Smooth muscle cell (in vitro differentiated cells): ENCODE data around the gene SPARCL1. TPM values are rescaled to one million over a fixed set of nuclear protein-coding genes. Genes with fewer than 3 reads are reported as not detected.
"Not testable (repeated sequence)": the region's sequence is repeated elsewhere in the genome, so short reads cannot be mapped to it uniquely, and the experiment has no call there.

Source experiments
- DNase-seq: peaks from one replicate; lab custom pipeline; 2025; ENCODE audit not compliant: unreplicated experiment; lab: John Stamatoyannopoulos, UW
- H2AFZ ChIP-seq: fragments of 200-600 bp; sonication (generic); 2 replicates; pipeline ENCODE4 v1.6.0; 2016; ENCODE audit warnings: antibody characterized with exemption, low read depth, mild to moderate bottlenecking
- H3F3A ChIP-seq: fragments of 200-600 bp; sonication (generic); 2 replicates; pipeline ENCODE4 v1.6.0; 2017; ENCODE audit warnings: antibody characterized with exemption, low read depth
- H3K27ac ChIP-seq: fragments of 200-600 bp; sonication (generic); 2 replicates; pipeline ENCODE4 v1.5.1; 2016; ENCODE audit warnings: low read depth, mild to moderate bottlenecking
- H3K27me3 ChIP-seq: fragments of 200-600 bp; sonication (generic); 2 replicates; pipeline ENCODE4 v1.6.1; 2016; ENCODE audit warnings: low read depth, mild to moderate bottlenecking
- H3K36me3 ChIP-seq: fragments of 200-600 bp; sonication (generic); 2 replicates; pipeline ENCODE4 v1.5.1; 2016; ENCODE audit warnings: low read depth
- H3K4me1 ChIP-seq: fragments of 200-600 bp; sonication (generic); 2 replicates; pipeline ENCODE4 v1.5.1; 2016; ENCODE audit warnings: low read depth
- H3K4me2 ChIP-seq: fragments of 200-600 bp; sonication (generic); 2 replicates; pipeline ENCODE4 v1.6.0; 2016; ENCODE audit warnings: mild to moderate bottlenecking
- H3K4me3 ChIP-seq: fragments of 200-600 bp; sonication (generic); 2 replicates; pipeline ENCODE4 v1.5.1; 2016; ENCODE audit warnings: mild to moderate bottlenecking
- H3K79me2 ChIP-seq: fragments of 200-600 bp; sonication (generic); 2 replicates; pipeline ENCODE4 v1.6.0; 2016; ENCODE audit warnings: low read depth, mild to moderate bottlenecking
- H3K9ac ChIP-seq: fragments of 200-600 bp; sonication (generic); 2 replicates; pipeline ENCODE4 v1.6.0; 2016; ENCODE audit warnings: low read depth
- H3K9me3 ChIP-seq: fragments of 200-600 bp; sonication (generic); replicated peaks from 2 replicates; pipeline ENCODE4 v1.5.1; 2016; ENCODE audit warnings: low read depth
- H4K20me1 ChIP-seq: fragments of 200-600 bp; sonication (generic); 2 replicates; pipeline ENCODE4 v1.6.0; 2016; ENCODE audit warnings: low read depth
- WGBS: methylation state at CpG from one replicate; pipeline ENCODE4 v1.1.7; 2016; ENCODE audit warnings: low lambda C conversion rate; 5-methylcytosine and 5-hydroxymethylcytosine counted together
- polyA plus RNA-seq: library from polyadenylated mRNA; unstranded; fragments of >200 nt; fragmentation: Nextera tagmentation; extraction: Ambion mirVana; gene quantifications from 2 replicates; pipeline ENCODE4 v1.2.1, GENCODE V29; 2016
- total RNA-seq: library from RNA; depleted of rRNA; stranded (reverse); fragments of >200 nt; gene quantifications from 2 replicates; pipeline ENCODE4 v1.2.3, GENCODE V29; 2014
- TF ChIP-seq, protein P1 (sequence below): fragments of 200-600 bp; sonication (generic); IDR thresholded peaks from 2 replicates; pipeline ENCODE4 v1.5.1; 2017; ENCODE audit warnings: borderline replicate concordance, mild to moderate bottlenecking, antibody characterized with exemption; ENCODE audit not compliant: insufficient read depth, poor library complexity, severe bottlenecking

The SPARCL1 gene
- total and polyA plus RNA-seq, 2 experiments from 2014 or later, result not detected

GRCh38 chr4:87425711-87426110 is 103.5 kb downstream of the SPARCL1 start:
- TF ChIP-seq, protein P1, sequence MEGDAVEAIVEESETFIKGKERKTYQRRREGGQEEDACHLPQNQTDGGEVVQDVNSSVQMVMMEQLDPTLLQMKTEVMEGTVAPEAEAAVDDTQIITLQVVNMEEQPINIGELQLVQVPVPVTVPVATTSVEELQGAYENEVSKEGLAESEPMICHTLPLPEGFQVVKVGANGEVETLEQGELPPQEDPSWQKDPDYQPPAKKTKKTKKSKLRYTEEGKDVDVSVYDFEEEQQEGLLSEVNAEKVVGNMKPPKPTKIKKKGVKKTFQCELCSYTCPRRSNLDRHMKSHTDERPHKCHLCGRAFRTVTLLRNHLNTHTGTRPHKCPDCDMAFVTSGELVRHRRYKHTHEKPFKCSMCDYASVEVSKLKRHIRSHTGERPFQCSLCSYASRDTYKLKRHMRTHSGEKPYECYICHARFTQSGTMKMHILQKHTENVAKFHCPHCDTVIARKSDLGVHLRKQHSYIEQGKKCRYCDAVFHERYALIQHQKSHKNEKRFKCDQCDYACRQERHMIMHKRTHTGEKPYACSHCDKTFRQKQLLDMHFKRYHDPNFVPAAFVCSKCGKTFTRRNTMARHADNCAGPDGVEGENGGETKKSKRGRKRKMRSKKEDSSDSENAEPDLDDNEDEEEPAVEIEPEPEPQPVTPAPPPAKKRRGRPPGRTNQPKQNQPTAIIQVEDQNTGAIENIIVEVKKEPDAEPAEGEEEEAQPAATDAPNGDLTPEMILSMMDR, result no peak
- H3F3A ChIP-seq, result no peaks in the 10 kb centered on the region
- no peak for DNase-seq
- H3K79me2 ChIP-seq, result peaks cover 56% of the 10 kb centered on the region
- 81% methylated on average over 2 of the region's 2 CpGs for WGBS
- H3K4me1 ChIP-seq, result peaks cover 10% of the 10 kb centered on the region
- H3K27ac ChIP-seq, result no peak overlapping the region
- no peak overlapping the region for H3K4me3 ChIP-seq
- H2AFZ ChIP-seq, result no peak overlapping the region
- H3K9ac ChIP-seq, result no peak overlapping the region
- H3K4me2 ChIP-seq, result no peak overlapping the region
- H3K9me3 ChIP-seq, result no peaks in the 10 kb centered on the region
- no peaks in the 10 kb centered on the region for H3K36me3 ChIP-seq
- H4K20me1 ChIP-seq, result peaks cover 13% of the 10 kb centered on the region
- H3K27me3 ChIP-seq, result no peaks in the 10 kb centered on the region

DNA sequence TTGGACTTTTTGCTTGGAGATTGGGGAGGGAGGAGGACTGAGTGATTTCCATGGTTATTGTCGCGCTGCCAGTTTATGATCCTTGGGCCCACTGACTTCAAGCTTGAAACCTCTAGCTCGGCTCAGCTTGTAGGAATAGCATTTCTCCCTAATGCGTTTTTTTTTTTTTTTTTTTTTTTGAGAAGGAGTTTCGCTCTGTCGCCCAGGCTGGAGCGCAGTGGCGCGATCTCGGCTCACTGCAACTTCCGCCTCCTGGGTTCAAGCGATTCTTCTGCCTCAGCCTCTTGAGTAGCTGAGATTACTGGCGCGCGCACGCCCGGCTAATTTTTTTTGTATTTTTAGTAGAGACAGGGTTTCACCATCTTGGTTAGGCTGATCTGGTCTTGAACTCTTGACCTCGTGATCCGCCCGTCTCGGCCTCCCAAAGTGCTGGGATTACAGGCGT is 105.1 kb downstream of the SPARCL1 start:
- not testable (repeated sequence) for H3K9me3 ChIP-seq, H3K36me3 ChIP-seq, H3K4me1 ChIP-seq, DNase-seq, H4K20me1 ChIP-seq, H3K27me3 ChIP-seq, H2AFZ ChIP-seq, H3F3A ChIP-seq, H3K9ac ChIP-seq, H3K27ac ChIP-seq
- Histone ChIP-seq H3K4me2 (peak overlapping the region; percentile 99), H3K79me2 (peaks cover 44% of the 10 kb centered on the region), H3K4me3 (peak overlapping the region; percentile 92)
- 94% methylated on average over 16 of the region's 22 CpGs for WGBS

Other genes starting within 250 kb of the SPARCL1 start
- gene HSD17B13, start 206.5 kb downstream of the SPARCL1 start, total RNA-seq, result not detected in 2 replicates
- not detected in 2 replicates for gene HSD17B13, start 206.5 kb downstream of the SPARCL1 start, polyA plus RNA-seq
- 26.0 and 52.2 TPM in 2 replicates for gene HSD17B11, start 138.2 kb downstream of the SPARCL1 start, total RNA-seq
- 10.7 and 12.8 TPM in 2 replicates for gene HSD17B11, start 138.2 kb downstream of the SPARCL1 start, polyA plus RNA-seq
- 8.0 and 10.5 TPM in 2 replicates for gene NUDT9, start 106.8 kb downstream of the SPARCL1 start, total RNA-seq
- gene NUDT9, start 106.8 kb downstream of the SPARCL1 start, polyA plus RNA-seq, result 20.7 and 26.5 TPM in 2 replicates
- not detected in 2 replicates for gene DSPP, start 79.2 kb upstream of the SPARCL1 start, total RNA-seq
- not detected in 2 replicates for gene DSPP, start 79.2 kb upstream of the SPARCL1 start, polyA plus RNA-seq
- gene DMP1, start 120.9 kb upstream of the SPARCL1 start, total RNA-seq, result not detected in 2 replicates
- gene DMP1, start 120.9 kb upstream of the SPARCL1 start, polyA plus RNA-seq, result not detected in 2 replicates